Mesenchymal stem cell (in vitro differentiated cells and primary cell): Measurements from ENCODE around the gene DYSF.
A peak's percentile ranks its signal among the peaks of the same experiment; 100 is the strongest.

Source experiments
- DNase-seq: peaks from one replicate; pipeline ENCODE4 v3.0.0-alpha.2; 2013
- H2AFZ ChIP-seq: one replicate; pipeline ENCODE4 v1.6.1; 2013; ENCODE audit warnings: low read depth, mild to moderate bottlenecking, control low read depth, inconsistent platforms, low read length, moderate library complexity
- H2AK5ac ChIP-seq: 2 replicates; pipeline ENCODE4 v1.6.1; 2013; ENCODE audit warnings: low read length, moderate library complexity, mild to moderate bottlenecking, inconsistent platforms; ENCODE audit not compliant: severe bottlenecking
- H2BK120ac ChIP-seq: one replicate; pipeline ENCODE4 v1.6.1; 2013; ENCODE audit warnings: low read depth, mild to moderate bottlenecking, inconsistent platforms, low read length, moderate library complexity
- H2BK12ac ChIP-seq, 2 experiments: one replicate each; pipeline ENCODE4 v1.6.1; 2013; ENCODE audit warnings: inconsistent platforms in 2 of 2, low read length in 2 of 2, mild to moderate bottlenecking in 2 of 2, moderate library complexity in 2 of 2, control low read depth in 1 of 2
- H2BK15ac ChIP-seq: one replicate; pipeline ENCODE4 v1.6.1; 2013; ENCODE audit warnings: mild to moderate bottlenecking, low read depth, inconsistent platforms; ENCODE audit not compliant: poor library complexity, severe bottlenecking
- H2BK5ac ChIP-seq: 2 replicates; pipeline ENCODE4 v1.6.1; 2013; ENCODE audit warnings: low read depth, mild to moderate bottlenecking, low read length, control low read depth, inconsistent platforms; ENCODE audit not compliant: poor library complexity, severe bottlenecking
- H3K14ac ChIP-seq, 2 experiments: one replicate each; pipeline ENCODE4 v1.6.1; 2013; ENCODE audit warnings: inconsistent platforms in 2 of 2, low read length in 2 of 2, control low read depth in 1 of 2, mild to moderate bottlenecking in 1 of 2, moderate library complexity in 1 of 2
- H3K18ac ChIP-seq, 2 experiments: one replicate each; pipeline ENCODE4 v1.6.1; 2013; ENCODE audit warnings: inconsistent platforms in 2 of 2, low read length in 2 of 2, control low read depth in 1 of 2, low read depth in 1 of 2, mild to moderate bottlenecking in 1 of 2
- H3K23ac ChIP-seq, 2 experiments: one replicate each; pipeline ENCODE4 v1.6.1; 2013; ENCODE audit warnings: inconsistent platforms in 2 of 2, low read length in 2 of 2, mild to moderate bottlenecking in 2 of 2, moderate library complexity in 2 of 2, control low read depth in 1 of 2
- H3K27ac ChIP-seq: 2 replicates; pipeline ENCODE4 v1.5.1; 2013; ENCODE audit warnings: mild to moderate bottlenecking, moderate library complexity, low read length, control low read depth, inconsistent platforms; ENCODE audit not compliant: poor library complexity, severe bottlenecking
- H3K27me3 ChIP-seq, 2 experiments: 2 replicates each; pipeline versions ENCODE4 v1.6.1 to v1.7.0; 2013; ENCODE audit warnings: low read length in 2 of 2, mild to moderate bottlenecking in 2 of 2, moderate library complexity in 2 of 2, control low read depth in 1 of 2, inconsistent platforms in 1 of 2; ENCODE audit not compliant: control insufficient read depth in 1 of 2, insufficient read depth in 1 of 2
- H3K36me3 ChIP-seq, 2 experiments: 2 replicates each; pipeline versions ENCODE4 v1.6.1 to v1.7.0; 2013; ENCODE audit warnings: low read length in 2 of 2, control low read depth in 1 of 2, inconsistent platforms in 1 of 2, low read depth in 1 of 2, mild to moderate bottlenecking in 1 of 2; ENCODE audit not compliant: insufficient read depth in 2 of 2, control insufficient read depth in 1 of 2
- H3K4ac ChIP-seq, 2 experiments: one replicate each; pipeline ENCODE4 v1.6.1; 2013; ENCODE audit warnings: inconsistent platforms in 2 of 2, low read length in 2 of 2, mild to moderate bottlenecking in 2 of 2, moderate library complexity in 2 of 2, control low read depth in 1 of 2, low read depth in 1 of 2
- H3K4me1 ChIP-seq: 2 replicates; pipeline ENCODE4 v1.6.1; 2013; ENCODE audit warnings: low read depth, low read length, control low read depth; ENCODE audit not compliant: control insufficient read depth, insufficient read depth
- H3K4me2 ChIP-seq: 2 replicates; pipeline ENCODE4 v1.6.1; 2013; ENCODE audit warnings: low read length, mild to moderate bottlenecking, inconsistent platforms; ENCODE audit not compliant: poor library complexity, severe bottlenecking
- H3K4me3 ChIP-seq, 2 experiments: 2 replicates each; pipeline versions ENCODE4 v1.5.1 to v1.7.0; 2013; ENCODE audit warnings: low read length in 2 of 2, mild to moderate bottlenecking in 2 of 2, control low read depth in 1 of 2, low read depth in 1 of 2; ENCODE audit not compliant: insufficient read depth in 1 of 2
- H3K79me1 ChIP-seq: replicated peaks from 2 replicates; pipeline ENCODE4 v1.6.1; 2013; ENCODE audit warnings: mild to moderate bottlenecking, control low read depth, low read length, inconsistent platforms; ENCODE audit not compliant: poor library complexity, severe bottlenecking
- H3K9ac ChIP-seq: 2 replicates; pipeline ENCODE4 v1.7.0; 2013; ENCODE audit warnings: mild to moderate bottlenecking, low read length, moderate library complexity
- H3K9me3 ChIP-seq: 2 replicates; pipeline ENCODE4 v1.7.0; 2013; ENCODE audit warnings: mild to moderate bottlenecking, low read length; ENCODE audit not compliant: control insufficient read depth
- H4K8ac ChIP-seq: one replicate; pipeline ENCODE4 v1.6.1; 2013; ENCODE audit warnings: inconsistent platforms, mild to moderate bottlenecking, low read length, moderate library complexity
- H4K91ac ChIP-seq: one replicate; pipeline ENCODE4 v1.6.1; 2013; ENCODE audit warnings: mild to moderate bottlenecking, low read length, inconsistent platforms
- WGBS: methylation state at CpG from one replicate; pipeline ENCODE4 v1.1.7; 2013; ENCODE audit warnings: mixed read lengths; 5-methylcytosine and 5-hydroxymethylcytosine counted together

The DYSF gene

GRCh38 chr2:71462056-71462605, 8.8 kb downstream of the DYSF start:
- no peak overlapping the region for H2AFZ ChIP-seq
- H3K4me1 ChIP-seq, result peaks cover 58% of the 10 kb centered on the region
- H3K27me3 ChIP-seq, result peaks cover 0 to 57% of the 10 kb centered on the region in 2 experiments
- peaks cover 0 to 33% of the 10 kb centered on the region in 2 experiments for H3K36me3 ChIP-seq
- no peak overlapping the region for H3K4ac ChIP-seq
- H3K4me2 ChIP-seq, result no peak overlapping the region
- H2BK120ac ChIP-seq, result no peak overlapping the region
- peak overlapping the region; percentile 35 for H4K91ac ChIP-seq
- H2BK5ac ChIP-seq, result no peak overlapping the region
- H3K9me3 ChIP-seq, result peaks cover 13% of the 10 kb centered on the region
- no peak overlapping the region for H2BK15ac ChIP-seq
- H3K9ac ChIP-seq, result no peak overlapping the region
- no peak overlapping the region for H3K18ac ChIP-seq
- no peak overlapping the region for H3K4me3 ChIP-seq
- DNase-seq, result no peak
- no peak overlapping the region for H3K27ac ChIP-seq
- H2BK12ac ChIP-seq, result no peak overlapping the region
- H2AK5ac ChIP-seq, result peak overlapping the region; percentile 54
- H3K79me1 ChIP-seq, result peaks cover 24% of the 10 kb centered on the region
- H3K14ac ChIP-seq, result no peak overlapping the region
- no peak overlapping the region for H3K23ac ChIP-seq
- 90% methylated on average over 8 of the region's 8 CpGs for WGBS
- H4K8ac ChIP-seq, result no peak overlapping the region

- peaks cover 0 to 59% of the 10 kb centered on the region in 2 experiments for H3K27me3 ChIP-seq
- no peak overlapping the region for H3K23ac ChIP-seq
- no peak overlapping the region for H2BK12ac ChIP-seq
- no peak overlapping the region for H3K4me3 ChIP-seq
- no peak overlapping the region for H3K4ac ChIP-seq
- no peak overlapping the region for H3K18ac ChIP-seq
- H3K36me3 ChIP-seq, result peaks cover 0 to 27% of the 10 kb centered on the region in 2 experiments
- H3K27ac ChIP-seq, result no peak overlapping the region
- H4K91ac ChIP-seq, result no peak overlapping the region
- no peak overlapping the region for H3K4me2 ChIP-seq
- no peak overlapping the region for H3K14ac ChIP-seq
- peaks cover 20% of the 10 kb centered on the region for H3K79me1 ChIP-seq
- H2AK5ac ChIP-seq, result no peak overlapping the region
- H3K9ac ChIP-seq, result no peak overlapping the region
- H2AFZ ChIP-seq, result no peak overlapping the region
- no peak for DNase-seq
- H3K4me1 ChIP-seq, result peaks cover 52% of the 10 kb centered on the region
- H2BK5ac ChIP-seq, result no peak overlapping the region
- no peak overlapping the region for H2BK120ac ChIP-seq
- no peak overlapping the region for H2BK15ac ChIP-seq
- no peak overlapping the region for H4K8ac ChIP-seq
- WGBS, result 79% methylated on average over 5 of the region's 5 CpGs
- H3K9me3 ChIP-seq, result peaks cover 13% of the 10 kb centered on the region
These were observed 9.4 kb downstream of the DYSF start for GRCh38 chr2:71462641-71463341.

DNA sequence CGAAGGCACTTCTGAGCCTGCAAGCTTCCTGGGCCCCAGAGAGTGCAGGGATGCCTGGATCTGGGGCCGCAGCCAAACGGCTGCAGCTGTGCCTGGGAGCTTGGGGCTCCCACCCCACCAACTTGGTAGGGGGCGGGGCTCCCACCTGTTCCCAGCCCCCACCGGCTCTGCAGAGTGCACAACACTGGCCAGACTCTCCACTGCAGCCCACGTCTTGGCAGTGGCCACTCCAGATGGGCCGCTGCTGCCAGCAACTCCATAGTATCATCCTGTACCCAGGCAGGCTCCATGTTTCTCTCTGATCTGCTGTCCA, 9.9 kb downstream of the DYSF start:
- Histone ChIP-seq H3K4ac (no peak overlapping the region), H3K18ac (no peak overlapping the region), H3K14ac (no peak overlapping the region), H3K27me3 (peaks cover 0 to 64% of the 10 kb centered on the region in 2 experiments), H3K36me3 (peaks cover 0 to 27% of the 10 kb centered on the region in 2 experiments), H3K4me1 (peaks cover 52% of the 10 kb centered on the region), H3K23ac (no peak overlapping the region), H2BK15ac (no peak overlapping the region), H4K8ac (no peak overlapping the region), H2BK120ac (no peak overlapping the region), H2AFZ (no peak overlapping the region), H2AK5ac (no peak overlapping the region), H4K91ac (no peak overlapping the region), H3K79me1 (peaks cover 21% of the 10 kb centered on the region), H3K9me3 (peaks cover 13% of the 10 kb centered on the region), H3K9ac (no peak overlapping the region), H3K4me3 (no peak overlapping the region), H3K27ac (no peak overlapping the region), H3K4me2 (no peak overlapping the region), H2BK5ac (no peak overlapping the region), H2BK12ac (no peak overlapping the region)
- DNase-seq, result no peak
- WGBS, result 70% methylated on average over 7 of the region's 7 CpGs

GRCh38 chr2:71464389-71464788, 11.0 kb downstream of the DYSF start:
- H2AK5ac ChIP-seq, result peak overlapping the region; percentile 54
- H2BK120ac ChIP-seq, result no peak overlapping the region
- no peak overlapping the region for H3K23ac ChIP-seq
- H2BK5ac ChIP-seq, result no peak overlapping the region
- H3K27me3 ChIP-seq, result peaks cover 0 to 75% of the 10 kb centered on the region in 2 experiments
- no peak overlapping the region for H2BK15ac ChIP-seq
- H3K27ac ChIP-seq, result no peak overlapping the region
- no peak overlapping the region for H4K91ac ChIP-seq
- no peak overlapping the region for H3K4me2 ChIP-seq
- H3K4ac ChIP-seq, result no peak overlapping the region
- H3K4me3 ChIP-seq, result no peak overlapping the region
- H3K9me3 ChIP-seq, result peaks cover 13% of the 10 kb centered on the region
- no peak for DNase-seq
- H4K8ac ChIP-seq, result no peak overlapping the region
- H3K4me1 ChIP-seq, result peaks cover 53% of the 10 kb centered on the region
- WGBS, result 84% methylated on average over 6 of the region's 6 CpGs
- H2AFZ ChIP-seq, result no peak overlapping the region
- peaks cover 0 to 26% of the 10 kb centered on the region in 2 experiments for H3K36me3 ChIP-seq
- no peak overlapping the region for H3K14ac ChIP-seq
- H3K79me1 ChIP-seq, result peaks cover 21% of the 10 kb centered on the region
- no peak overlapping the region for H3K18ac ChIP-seq
- no peak overlapping the region for H2BK12ac ChIP-seq
- no peak overlapping the region for H3K9ac ChIP-seq
